DND-41 (cell line): ENCODE measurements around the gene CDK5R1.

Source experiments
- CTCF ChIP-seq: IDR thresholded peaks from 2 replicates; pipeline ENCODE4 v1.5.1; 2012; ENCODE audit warnings: borderline replicate concordance, low read length, moderate library complexity, mild to moderate bottlenecking; ENCODE audit not compliant: poor library complexity, severe bottlenecking; ENCODE audit errors: extremely low read depth
- EZH2 ChIP-seq: IDR thresholded peaks from 3 replicates; pipeline ENCODE4 v1.6.1; 2012; ENCODE audit warnings: borderline replicate concordance, low read depth, mild to moderate bottlenecking, moderate library complexity, low read length, inconsistent platforms; ENCODE audit not compliant: severe bottlenecking

- TF ChIP-seq CTCF = no peak
- TF ChIP-seq EZH2 = no peak
Observed at GRCh38 chr17:32492648-32493289, 6.0 kb downstream of the CDK5R1 start.
